A549 (cell line): ENCODE measurements around the gene SCYL1. TPM values are rescaled to one million over a fixed set of nuclear protein-coding genes. Genes with fewer than 3 reads are reported as not detected.

Experiments used
- ATAC-seq, 2 experiments: fragments of 200-7000 bp in 1 of 2; fragments of >200 bp in 1 of 2; cut with Nextera tagmentation in 1 of 2; cut with Tn5 transposase in 1 of 2; 3 replicates each; pipeline versions ENCODE4 v1.8.0 to v1.9.1; 2018 to 2020; ENCODE audit warnings: mild to moderate bottlenecking in 1 of 2, moderate library complexity in 1 of 2
- CTCF ChIA-PET: fragments of 300-600 bp; sonication (Branson Sonifier 250); formaldehyde crosslinking; extraction: SDS; loops from one replicate; lab custom pipeline; 2021; ENCODE audit warnings: antibody characterized with exemption, inconsistent platforms; lab: Yijun Ruan, JAX
- POLR2A ChIA-PET: fragments of 350-600 bp; formaldehyde crosslinking; extraction: SDS; loops from one replicate; lab custom pipeline; 2021; ENCODE audit warnings: antibody characterized with exemption, inconsistent platforms; lab: Yijun Ruan, JAX
- DNase-seq, 2 experiments: peaks; one replicate each; pipeline versions ENCODE4 v3.0.0 to v3.0.0-alpha.2; 2011 to 2016; ENCODE audit warnings: low read depth in 1 of 2, low spot score in 1 of 2
- FAIRE-seq: peaks from 2 replicates; lab custom pipeline; 2011; peaks lifted over from hg19 to GRCh38; lab: Jason Lieb, UNC
- H3K27ac ChIP-seq, 2 experiments: fragments of >200 bp; sonication (Bioruptor Twin); formaldehyde crosslinking; 3 replicates each; pipeline ENCODE4 v1.5.1; 2016 to 2017
- H3K4me1 ChIP-seq: fragments of >200 bp; sonication (Bioruptor Twin); formaldehyde crosslinking; 3 replicates; pipeline ENCODE4 v1.6.1; 2016
- H3K4me2 ChIP-seq: fragments of >200 bp; sonication (Bioruptor Twin); formaldehyde crosslinking; 3 replicates; pipeline ENCODE4 v1.6.1; 2016
- H3K4me3 ChIP-seq: fragments of >200 bp; sonication (Bioruptor Twin); formaldehyde crosslinking; 3 replicates; pipeline ENCODE4 v1.5.1; 2016
- H3K9me3 ChIP-seq: fragments of >200 bp; sonication (Bioruptor Twin); formaldehyde crosslinking; 3 replicates; pipeline ENCODE4 v1.6.1; 2016
- CHD2 ChIP-seq: fragments of 150-350 bp; IDR thresholded peaks from 2 replicates; pipeline ENCODE4 v1.6.1; 2014; ENCODE audit warnings: low read length; ENCODE audit not compliant: partially characterized antibody
- CHD4 ChIP-seq: fragments of 200-600 bp; sonication (generic); IDR thresholded peaks from 2 replicates; pipeline ENCODE4 v1.6.1; 2016; ENCODE audit warnings: antibody characterized with exemption, mild to moderate bottlenecking, borderline replicate concordance
- EHF ChIP-seq: fragments of 250-450 bp; sonication (Bioruptor Pico); IDR thresholded peaks from 2 replicates; pipeline ENCODE4 v1.5.0; 2020; ENCODE audit warnings: mild to moderate bottlenecking
- EP300 ChIP-seq, 2 experiments: fragments of >200 bp; sonication (Bioruptor Twin); formaldehyde crosslinking; IDR thresholded peaks; 2 replicates in 1 of 2; 3 replicates in 1 of 2; pipeline ENCODE4 v1.6.1; 2016 to 2017
- ESRRA ChIP-seq: fragments of 150-350 bp; IDR thresholded peaks from 2 replicates; pipeline ENCODE4 v1.6.1; 2014; ENCODE audit warnings: mild to moderate bottlenecking, low read length, borderline replicate concordance
- FOSB ChIP-seq: fragments of 250-450 bp; sonication (Bioruptor Pico); IDR thresholded peaks from 2 replicates; pipeline ENCODE4 v1.5.0; 2020; ENCODE audit warnings: mild to moderate bottlenecking, moderate library complexity
- FOSL2 ChIP-seq, 2 experiments: fragments of 450-650 bp in 1 of 2; fragments of >200 bp in 1 of 2; sonication (Bioruptor Twin) in 1 of 2; formaldehyde crosslinking; IDR thresholded peaks; 2 replicates each; pipeline versions ENCODE4 v1.5.0 to v1.6.1; 2016 to 2020; ENCODE audit warnings: mild to moderate bottlenecking in 1 of 2, moderate library complexity in 1 of 2
- FOXS1 ChIP-seq: fragments of 250-450 bp; sonication (Bioruptor Pico); IDR thresholded peaks from 2 replicates; pipeline ENCODE4 v1.5.0; 2020; ENCODE audit warnings: mild to moderate bottlenecking, moderate library complexity
- HOXB13 ChIP-seq: fragments of 250-450 bp; sonication (Bioruptor Pico); IDR thresholded peaks from 2 replicates; pipeline ENCODE4 v1.5.0; 2020; ENCODE audit warnings: low read depth, mild to moderate bottlenecking, moderate library complexity
- HOXB5 ChIP-seq: fragments of 250-450 bp; sonication (Bioruptor Pico); IDR thresholded peaks from 2 replicates; pipeline ENCODE4 v1.5.0; 2020; ENCODE audit warnings: mild to moderate bottlenecking, moderate library complexity
- JUN ChIP-seq, 2 experiments: fragments of >200 bp; sonication (Bioruptor Twin); formaldehyde crosslinking; IDR thresholded peaks; 2 replicates in 1 of 2; 3 replicates in 1 of 2; pipeline ENCODE4 v1.6.1; 2016 to 2017
- JUNB ChIP-seq: fragments of >200 bp; sonication (Bioruptor Twin); formaldehyde crosslinking; IDR thresholded peaks from 2 replicates; pipeline ENCODE4 v1.6.1; 2016
- MAFK ChIP-seq: fragments of 450-650 bp; IDR thresholded peaks from 2 replicates; pipeline ENCODE4 v1.6.1; 2014; ENCODE audit not compliant: partially characterized antibody
- NFE2L2 ChIP-seq: fragments of 150-350 bp; conservative IDR thresholded peaks from 2 replicates; pipeline ENCODE4 v1.6.1; 2014; ENCODE audit warnings: low read length
- NR3C1 ChIP-seq: fragments of >200 bp; sonication (Bioruptor Twin); formaldehyde crosslinking; IDR thresholded peaks from 3 replicates; pipeline ENCODE4 v1.6.1; 2017
- POLR2A ChIP-seq: IDR thresholded peaks from 2 replicates; pipeline ENCODE4 v1.6.1; 2012; ENCODE audit warnings: mild to moderate bottlenecking, low read length
- RAD21 ChIP-seq, 2 experiments: fragments of >200 bp in 1 of 2; sonication (Bioruptor Twin) in 1 of 2; formaldehyde crosslinking in 1 of 2; IDR thresholded peaks in 1 of 2; conservative IDR thresholded peaks in 1 of 2; 2 replicates in 1 of 2; 3 replicates in 1 of 2; pipeline ENCODE4 v1.6.1; 2012 to 2018; ENCODE audit warnings: inconsistent platforms in 1 of 2
- RARB ChIP-seq: fragments of 250-450 bp; sonication (Bioruptor Pico); IDR thresholded peaks from 2 replicates; pipeline ENCODE4 v1.8.0; 2021; ENCODE audit warnings: mild to moderate bottlenecking, moderate library complexity
- RCOR1 ChIP-seq: fragments of 150-350 bp; IDR thresholded peaks from 2 replicates; pipeline ENCODE4 v1.6.1; 2014; ENCODE audit warnings: antibody characterized with exemption, low read length, low read depth
- TFCP2L1 ChIP-seq: fragments of 250-450 bp; sonication (Bioruptor Pico); IDR thresholded peaks from 2 replicates; pipeline ENCODE4 v1.5.0; 2021; ENCODE audit warnings: mild to moderate bottlenecking
- TP53 ChIP-seq: fragments of 250-450 bp; sonication (Bioruptor Pico); IDR thresholded peaks from 2 replicates; pipeline ENCODE4 v1.5.0; 2021; ENCODE audit warnings: mild to moderate bottlenecking, moderate library complexity
- ZFP36 ChIP-seq: fragments of 450-650 bp; IDR thresholded peaks from 2 replicates; pipeline ENCODE4 v1.6.1; 2014; ENCODE audit warnings: borderline replicate concordance; ENCODE audit not compliant: partially characterized antibody
- ZNF302 ChIP-seq: fragments of 250-450 bp; sonication (Bioruptor Pico); IDR thresholded peaks from 2 replicates; pipeline ENCODE4 v1.9.0; 2021; ENCODE audit warnings: inconsistent platforms, mild to moderate bottlenecking, moderate library complexity
- WGBS: methylation state at CpG from one replicate; pipeline ENCODE4 v1.1.6; 2017; ENCODE audit errors: missing lambda C conversion rate; 5-methylcytosine and 5-hydroxymethylcytosine counted together
- polyA plus RNA-seq, 4 experiments: library from polyadenylated mRNA; depleted of rRNA in 3 of 4; stranded (reverse); fragments of >200 nt; fragmentation: RNase III in 1 of 4; extraction: RNeasy Plus Mini Kit Qiagen cat#74134 plus additional on column Dnase treatment in 1 of 4; gene quantifications; 2 replicates in 3 of 4; 3 replicates in 1 of 4; pipeline ENCODE4 v1.2.3, GENCODE V29; 2011 to 2017
- TF ChIP-seq, protein P1 (sequence below): fragments of 450-650 bp; IDR thresholded peaks from 2 replicates; pipeline ENCODE4 v1.6.1; 2014; ENCODE audit warnings: antibody characterized with exemption
- TF ChIP-seq, protein P2 (sequence below): IDR thresholded peaks from 2 replicates; pipeline ENCODE4 v1.6.1; 2012
- TF ChIP-seq, protein P3 (sequence below): IDR thresholded peaks from 2 replicates; pipeline ENCODE4 v1.6.1; 2012; ENCODE audit warnings: low read depth, borderline replicate concordance
- TF ChIP-seq, protein P4 (sequence below): fragments of 250-450 bp; sonication (Bioruptor Pico); IDR thresholded peaks from 2 replicates; pipeline ENCODE4 v1.5.0; 2020; ENCODE audit warnings: low read depth, mild to moderate bottlenecking, moderate library complexity
- TF ChIP-seq, protein P5 (sequence below): fragments of 250-450 bp; sonication (Bioruptor Pico); IDR thresholded peaks from 2 replicates; pipeline ENCODE4 v1.5.0; 2021; ENCODE audit warnings: mild to moderate bottlenecking, moderate library complexity, borderline replicate concordance

Gene SCYL1
- polyA plus RNA-seq, 2 of the 4 experiments (the other 2 are of a cell fraction), result 30.8 to 46.8 TPM

DNA sequence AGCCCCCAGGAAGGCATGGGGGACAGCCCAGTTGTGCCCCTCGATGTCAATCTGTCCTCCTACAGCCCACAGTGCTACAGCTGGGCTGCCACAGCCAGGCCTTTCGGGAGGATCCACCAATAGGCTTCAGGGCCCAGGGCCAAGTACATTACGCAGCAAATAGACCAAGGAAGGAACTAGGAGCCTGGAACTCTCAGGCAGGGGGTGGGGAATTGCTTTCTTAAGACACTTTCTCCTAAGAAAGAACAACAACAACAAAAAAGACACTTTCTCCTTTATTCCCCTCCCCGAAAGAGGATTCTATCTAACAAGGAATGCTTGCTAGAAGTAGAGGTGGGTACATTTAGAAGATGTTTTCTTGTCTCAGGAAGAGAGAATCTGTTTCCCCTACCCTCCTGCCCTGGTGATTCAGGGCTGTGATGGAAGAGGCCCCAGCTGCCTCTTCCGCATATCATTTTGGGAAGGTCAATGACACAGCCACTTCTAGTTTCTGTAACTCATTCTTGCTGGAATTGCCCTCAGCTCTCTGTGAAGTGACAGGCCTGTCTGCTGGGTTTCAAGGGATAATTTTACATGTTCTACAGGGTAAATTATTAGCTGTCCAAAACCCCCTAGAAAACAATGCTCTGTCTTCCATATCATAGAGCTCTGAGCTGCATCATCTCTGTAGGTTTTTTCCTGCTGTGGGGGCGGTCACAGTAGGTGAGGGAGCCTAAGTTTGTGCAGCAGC lies 32.1 kb upstream of the SCYL1 start:
- Histone ChIP-seq H3K27ac (peak overlapping the region; percentile 98 to 100), H3K4me2 (peak overlapping the region; percentile 77)
- 5% methylated on average over 6 of the region's 6 CpGs for WGBS
- DNase-seq, result peak in 1 of 2 experiments; percentile 91
- no peak for TF ChIP-seq CHD4
- no peak for TF ChIP-seq NR3C1
- 0 out of 2 replicates have a peak, but pooled peaks have one; percentile 1 for TF ChIP-seq ZNF302
- no peak for TF ChIP-seq RCOR1
- TF ChIP-seq RARB (CRISPR knock-in tag), result peak; percentile 75
- peak; percentile 96 for TF ChIP-seq TP53 (CRISPR knock-in tag)
- no peak for TF ChIP-seq CHD2
- TF ChIP-seq, protein P1, sequence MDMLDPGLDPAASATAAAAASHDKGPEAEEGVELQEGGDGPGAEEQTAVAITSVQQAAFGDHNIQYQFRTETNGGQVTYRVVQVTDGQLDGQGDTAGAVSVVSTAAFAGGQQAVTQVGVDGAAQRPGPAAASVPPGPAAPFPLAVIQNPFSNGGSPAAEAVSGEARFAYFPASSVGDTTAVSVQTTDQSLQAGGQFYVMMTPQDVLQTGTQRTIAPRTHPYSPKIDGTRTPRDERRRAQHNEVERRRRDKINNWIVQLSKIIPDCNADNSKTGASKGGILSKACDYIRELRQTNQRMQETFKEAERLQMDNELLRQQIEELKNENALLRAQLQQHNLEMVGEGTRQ, result no peak
- no peak for TF ChIP-seq ZFP36
- TF ChIP-seq RAD21 (conservative IDR thresholded peaks at IDR 0.05 in 1 of 2, IDR thresholded peaks at IDR 0.05 in 1 of 2), result no peak
- TF ChIP-seq TFCP2L1 (CRISPR knock-in tag), result peak; percentile 18; the same call in 1 of the 2 replicates
- peak; percentile 8 for TF ChIP-seq HOXB5 (CRISPR knock-in tag)
- TF ChIP-seq, protein P2, sequence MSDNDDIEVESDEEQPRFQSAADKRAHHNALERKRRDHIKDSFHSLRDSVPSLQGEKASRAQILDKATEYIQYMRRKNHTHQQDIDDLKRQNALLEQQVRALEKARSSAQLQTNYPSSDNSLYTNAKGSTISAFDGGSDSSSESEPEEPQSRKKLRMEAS, result 0 out of 2 replicates have a peak, but pooled peaks have one; percentile 40
- TF ChIP-seq FOXS1 (CRISPR knock-in tag), result peak; percentile 40; the same call in 1 of the 2 replicates
- peak; percentile 97; the same call in 1 of the 2 replicates for TF ChIP-seq EHF
- peak; percentile 10 for TF ChIP-seq MAFK
- no peak for TF ChIP-seq JUNB
- no peak for TF ChIP-seq EP300 (IDR thresholded peaks at IDR 0.05)
- TF ChIP-seq, protein P3, sequence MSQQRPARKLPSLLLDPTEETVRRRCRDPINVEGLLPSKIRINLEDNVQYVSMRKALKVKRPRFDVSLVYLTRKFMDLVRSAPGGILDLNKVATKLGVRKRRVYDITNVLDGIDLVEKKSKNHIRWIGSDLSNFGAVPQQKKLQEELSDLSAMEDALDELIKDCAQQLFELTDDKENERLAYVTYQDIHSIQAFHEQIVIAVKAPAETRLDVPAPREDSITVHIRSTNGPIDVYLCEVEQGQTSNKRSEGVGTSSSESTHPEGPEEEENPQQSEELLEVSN, result 0 out of 2 replicates have a peak, but pooled peaks have one; percentile 6
- TF ChIP-seq, protein P4, sequence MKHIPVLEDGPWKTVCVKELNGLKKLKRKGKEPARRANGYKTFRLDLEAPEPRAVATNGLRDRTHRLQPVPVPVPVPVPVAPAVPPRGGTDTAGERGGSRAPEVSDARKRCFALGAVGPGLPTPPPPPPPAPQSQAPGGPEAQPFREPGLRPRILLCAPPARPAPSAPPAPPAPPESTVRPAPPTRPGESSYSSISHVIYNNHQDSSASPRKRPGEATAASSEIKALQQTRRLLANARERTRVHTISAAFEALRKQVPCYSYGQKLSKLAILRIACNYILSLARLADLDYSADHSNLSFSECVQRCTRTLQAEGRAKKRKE (CRISPR knock-in tag), result peak; percentile 44; the same call in 1 of the 2 replicates
- peak; percentile 1; the same call in 1 of the 2 replicates for TF ChIP-seq FOSB (CRISPR knock-in tag)
- TF ChIP-seq NFE2L2, result 0 out of 2 replicates have a peak, but pooled peaks have one; percentile 8
- TF ChIP-seq HOXB13 (CRISPR knock-in tag), result 0 out of 2 replicates have a peak, but pooled peaks have one; percentile 2
- TF ChIP-seq FOSL2 (IDR thresholded peaks at IDR 0.05), result no peak
- TF ChIP-seq FOSL2 (CRISPR knock-in tag; IDR thresholded peaks at IDR 0.05), result peak; percentile 60
- TF ChIP-seq, protein P5, sequence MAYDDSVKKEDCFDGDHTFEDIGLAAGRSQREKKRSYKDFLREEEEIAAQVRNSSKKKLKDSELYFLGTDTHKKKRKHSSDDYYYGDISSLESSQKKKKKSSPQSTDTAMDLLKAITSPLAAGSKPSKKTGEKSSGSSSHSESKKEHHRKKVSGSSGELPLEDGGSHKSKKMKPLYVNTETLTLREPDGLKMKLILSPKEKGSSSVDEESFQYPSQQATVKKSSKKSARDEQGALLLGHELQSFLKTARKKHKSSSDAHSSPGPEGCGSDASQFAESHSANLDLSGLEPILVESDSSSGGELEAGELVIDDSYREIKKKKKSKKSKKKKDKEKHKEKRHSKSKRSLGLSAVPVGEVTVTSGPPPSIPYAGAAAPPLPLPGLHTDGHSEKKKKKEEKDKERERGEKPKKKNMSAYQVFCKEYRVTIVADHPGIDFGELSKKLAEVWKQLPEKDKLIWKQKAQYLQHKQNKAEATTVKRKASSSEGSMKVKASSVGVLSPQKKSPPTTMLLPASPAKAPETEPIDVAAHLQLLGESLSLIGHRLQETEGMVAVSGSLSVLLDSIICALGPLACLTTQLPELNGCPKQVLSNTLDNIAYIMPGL, result no peak; the same call in 1 of the 2 replicates
- TF ChIP-seq ESRRA, result no peak
- peak; percentile 51 to 56; a peak in 2 of 5 replicates for TF ChIP-seq JUN (IDR thresholded peaks at IDR 0.05)
- peak; percentile 37 for TF ChIP-seq POLR2A
- TF ChIP-seq, all 56 proteins: peak for 17
- no peak overlapping the region for H3K4me3 ChIP-seq
- no peaks in the 10 kb centered on the region for H3K9me3 ChIP-seq
- FAIRE-seq (no peak), ATAC-seq (peak; percentile 28 to 41; a peak in 5 of 6 replicates)
- ChIA-PET CTCF (interaction anchor here (0.5 to 30.0 kb wide), 6 partner anchors 16 to 1152 kb away, joined by 3 to 947 read pairs (median 4); no protein-coding TSS in a partner anchor), POLR2A (interaction anchor here (0.5 to 26.7 kb wide), 9 partner anchors 10 to 73 kb away, joined by 4 to 1006 read pairs (median 12); partner anchors contain the start of genes MALAT1 and NEAT1)
- peaks cover 91% of the 10 kb centered on the region for H3K4me1 ChIP-seq
